Endothelial cell of hepatic sinusoid (primary cell): Measurements from ENCODE around the gene STAP1.
"Not testable (repeated sequence)": the region's sequence is repeated elsewhere in the genome, so short reads cannot be mapped to it uniquely, and the experiment has no call there.

Source experiments
- in situ Hi-C: cut with HindIII; loops from 2 replicates; pipeline ENCODE4 v1.10.0; 2017; ENCODE audit warnings: low sequenced_read_pairs

Gene STAP1

GRCh38 chr4:67614186-67614585 lies 55.7 kb downstream of the STAP1 start:
- in situ Hi-C loops = no loop called here

DNA sequence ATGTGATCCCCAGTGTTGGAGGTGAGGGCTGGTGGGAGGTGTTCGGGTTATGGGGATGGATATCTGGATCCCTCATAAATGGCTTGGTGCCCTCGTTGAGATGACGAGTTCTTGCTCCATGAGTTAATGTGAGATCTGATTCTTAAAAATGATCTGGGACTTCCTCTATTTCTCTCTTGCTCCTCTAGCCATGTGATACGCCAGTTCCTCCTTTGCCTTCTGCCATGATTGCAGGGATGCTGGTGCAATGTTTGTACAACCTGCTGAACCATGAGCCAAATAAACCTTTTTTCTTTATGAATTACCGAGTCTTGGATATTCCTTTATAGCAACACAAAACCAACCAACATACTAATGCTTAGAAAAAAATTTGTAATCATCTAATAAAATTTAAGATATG lies 56.6 kb downstream of the STAP1 start:
- in situ Hi-C loops = no loop called here

- in situ Hi-C loops = no loop called here
Observed at GRCh38 chr4:67616478-67616877, 58.0 kb downstream of the STAP1 start.

GRCh38 chr4:67624939-67625338 lies 66.4 kb downstream of the STAP1 start:
- in situ Hi-C loops = no loop called here

- in situ Hi-C loops = no loop called here
Observed at GRCh38 chr4:67632492-67632891, 74.0 kb downstream of the STAP1 start.

- in situ Hi-C loops = no loop called here
Observed at GRCh38 chr4:67634741-67635140, 76.2 kb downstream of the STAP1 start.

GRCh38 chr4:67635331-67635730 lies 76.8 kb downstream of the STAP1 start:
- in situ Hi-C loops = no loop called here

GRCh38 chr4:67636978-67637377 lies 78.5 kb downstream of the STAP1 start:
- in situ Hi-C loops = not testable (repeated sequence)

DNA sequence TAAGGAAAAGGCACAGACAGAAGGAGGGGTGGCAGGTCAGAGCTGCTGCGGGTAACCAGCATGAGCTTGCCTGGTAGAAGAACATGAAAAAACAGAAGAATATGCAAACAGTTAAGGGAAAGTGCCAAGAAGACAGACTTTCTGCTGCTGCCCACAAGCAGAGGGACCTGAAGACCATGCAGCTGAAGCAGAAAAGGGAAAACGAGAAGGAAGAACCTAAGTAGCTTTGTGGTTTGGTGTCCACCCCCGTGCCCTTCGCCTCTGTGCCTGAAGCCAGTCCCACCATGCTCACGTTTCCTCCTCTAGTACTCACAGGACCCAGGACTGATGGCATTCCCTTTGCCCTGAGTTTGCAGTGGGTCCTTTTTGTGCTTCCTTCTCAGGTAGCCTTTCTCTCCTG lies 79.6 kb downstream of the STAP1 start:
- in situ Hi-C loops = no loop called here

GRCh38 chr4:67651536-67651935 lies 93.0 kb downstream of the STAP1 start:
- in situ Hi-C loops = no loop called here
